Dermis blood vessel endothelial cell (primary cell): ENCODE measurements around the gene SYT12. TPM values are rescaled to one million over a fixed set of nuclear protein-coding genes. Genes with fewer than 3 reads are reported as not detected.

ENCODE experiments used
- DNase-seq: peaks from one replicate; pipeline ENCODE4 v3.0.0; 2010
- total RNA-seq: library from RNA; depleted of rRNA; stranded (reverse); fragments of >200 nt; gene quantifications from 2 replicates; pipeline ENCODE4 v1.2.3, GENCODE V29; 2014

SYT12 gene
- total RNA-seq, 1 donor from 2014 or later = 0.17 TPM

DNA sequence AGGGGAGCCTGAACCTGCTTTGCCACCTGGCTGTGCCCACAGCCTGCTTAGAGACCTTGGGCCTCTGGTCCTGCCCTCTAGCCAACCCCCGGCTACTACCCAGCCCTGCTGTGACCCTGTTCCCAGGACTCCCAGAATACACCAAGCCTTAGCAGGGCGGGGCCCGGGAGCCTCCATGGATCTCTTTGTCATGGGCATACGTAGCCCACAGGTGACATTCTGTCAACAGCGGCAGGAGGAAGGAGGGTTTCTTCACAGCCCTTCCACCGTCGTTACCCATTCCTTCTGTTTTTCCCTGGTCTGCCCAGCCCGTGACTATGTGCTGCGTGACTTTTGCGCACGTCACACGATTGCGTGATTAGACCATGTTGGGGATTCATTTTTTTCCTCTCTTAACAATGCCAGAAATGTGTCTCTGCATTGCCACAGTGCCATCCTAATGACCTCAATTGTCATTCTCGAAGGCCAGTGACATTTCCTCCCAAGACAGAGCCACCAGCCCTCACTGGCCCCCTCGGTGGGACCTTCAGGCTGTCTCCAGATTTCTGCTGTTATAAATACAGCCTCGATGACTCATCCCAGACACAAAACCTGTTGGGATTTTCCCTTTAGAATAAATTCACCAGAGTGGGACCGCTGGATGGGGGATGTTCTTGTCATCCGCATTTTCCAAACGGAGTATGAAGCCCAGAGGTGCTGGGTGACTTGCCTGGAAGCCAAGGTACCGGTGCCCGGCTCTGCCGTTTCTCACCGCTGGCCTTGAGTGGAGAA is 9.0 kb downstream of the SYT12 start:
- DNase-seq = no peak

DNA sequence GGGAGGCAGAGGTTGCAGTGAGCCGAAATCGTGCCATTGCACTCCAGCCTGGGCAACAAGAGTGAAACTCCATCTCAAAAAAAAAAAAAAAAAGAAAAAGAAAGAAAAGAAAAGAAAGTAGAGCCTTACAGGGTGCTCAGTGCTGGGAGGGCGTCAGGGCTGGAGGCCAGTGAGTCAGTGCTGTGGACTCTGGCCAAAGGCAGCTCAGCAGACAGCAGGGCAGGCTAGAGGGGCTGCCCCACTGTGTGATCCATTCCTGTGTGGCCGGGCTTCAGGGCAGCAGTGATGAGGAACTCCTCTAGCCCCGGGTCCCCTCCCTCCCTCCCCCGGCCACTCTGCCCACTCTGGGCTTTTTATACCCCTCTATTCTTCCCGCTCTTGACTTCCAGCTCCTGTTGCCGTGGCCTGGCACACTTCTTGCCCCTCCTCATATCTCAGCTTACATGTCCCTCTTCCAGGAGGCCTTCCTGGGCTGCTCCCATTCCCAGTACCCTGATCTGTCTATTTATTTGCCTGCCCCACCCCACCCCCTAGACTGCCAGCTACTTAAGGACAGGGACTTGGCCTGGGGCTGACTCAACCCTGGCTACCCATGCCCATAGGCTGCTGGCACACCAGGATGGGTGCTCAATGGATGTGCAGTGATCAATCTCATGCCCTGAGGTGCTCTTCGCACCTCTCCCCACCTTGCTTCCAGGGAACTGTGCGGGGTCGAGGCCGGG is 10.1 kb downstream of the SYT12 start:
- peak; percentile 47 for DNase-seq

DNA sequence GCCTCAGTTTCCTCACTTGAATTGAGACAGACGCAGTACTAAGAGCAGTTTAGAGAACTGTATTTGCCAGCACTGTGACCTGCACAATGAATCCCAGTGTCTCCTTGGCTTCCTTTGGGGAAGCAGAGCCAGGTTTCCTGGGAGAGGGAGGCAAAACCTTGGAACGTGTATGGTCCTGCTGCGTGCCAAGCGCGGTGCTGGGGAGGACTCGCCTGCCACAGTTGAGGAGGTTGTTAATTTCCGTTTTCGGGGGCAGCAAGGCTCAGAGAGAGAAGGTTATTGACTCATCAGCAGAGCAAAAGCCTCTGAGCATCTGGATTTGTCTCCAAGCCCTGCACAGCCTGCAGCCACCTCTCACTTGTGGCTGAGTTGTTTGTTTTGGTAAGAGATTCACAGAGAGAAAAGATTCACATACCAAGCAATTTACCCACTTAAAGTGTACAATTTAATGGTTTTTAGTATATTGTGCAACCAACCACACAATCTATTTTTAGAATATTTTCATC is 10.8 kb downstream of the SYT12 start:
- no peak for DNase-seq

DNA sequence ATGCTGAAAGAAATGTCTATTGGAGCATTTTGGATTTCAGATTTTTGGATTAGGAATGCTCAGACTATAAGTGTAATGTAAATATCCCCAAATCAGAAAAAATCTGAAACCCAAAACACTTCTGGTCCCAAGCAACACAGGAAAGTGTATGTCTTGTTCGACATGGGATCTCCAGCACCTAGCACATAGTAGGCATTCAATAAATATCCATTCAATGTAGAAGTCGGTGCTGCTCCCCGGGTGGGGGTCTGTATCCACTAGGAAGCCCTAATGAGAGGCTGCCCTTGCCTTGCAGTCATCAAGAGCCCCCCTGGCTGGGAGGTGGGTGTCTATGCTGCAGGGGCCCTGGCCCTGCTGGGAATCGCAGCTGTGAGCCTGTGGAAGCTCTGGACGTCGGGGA is 11.4 kb downstream of the SYT12 start:
- DNase-seq = no peak

DNA sequence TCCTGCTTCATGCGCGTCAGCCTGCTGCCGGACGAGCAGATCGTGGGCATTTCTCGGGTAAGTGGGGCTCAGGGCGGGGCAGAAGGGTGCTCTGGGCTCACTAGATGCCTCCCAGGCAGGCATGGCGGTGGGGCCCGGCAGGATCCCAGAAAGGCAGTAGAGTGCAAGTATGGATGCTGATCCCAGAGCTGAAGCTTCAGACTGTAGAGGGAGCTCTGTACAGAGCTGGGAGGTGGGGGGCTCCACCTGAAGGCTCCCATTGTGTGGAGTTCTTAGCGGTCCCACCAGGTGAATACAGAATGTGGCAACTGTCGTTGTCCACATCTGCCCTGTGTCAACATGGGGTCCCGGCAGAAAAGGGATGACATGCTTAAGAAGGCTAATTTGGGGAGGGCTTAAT is 17.2 kb downstream of the SYT12 start:
- DNase-seq = no peak

DNA sequence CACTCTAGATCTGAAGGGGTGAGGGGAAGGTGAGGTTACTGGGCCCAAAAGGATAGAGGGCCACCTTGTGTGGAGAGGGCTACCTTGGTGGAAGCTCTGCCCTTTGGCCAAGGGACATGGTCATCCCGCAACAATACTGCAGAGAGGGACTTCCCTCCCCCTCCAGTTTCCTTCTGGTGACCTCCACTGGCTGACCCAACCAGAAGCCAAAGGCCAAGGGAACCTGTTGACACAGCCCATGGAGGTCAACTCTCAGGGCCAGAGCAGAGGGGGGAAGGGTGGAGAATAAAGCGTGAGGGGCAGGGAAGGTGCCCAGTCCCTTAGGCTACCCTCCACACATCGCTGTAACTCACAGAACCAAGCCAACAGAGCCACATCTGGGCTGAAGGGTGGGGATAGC is 18.7 kb downstream of the SYT12 start:
- DNase-seq = no peak

DNA sequence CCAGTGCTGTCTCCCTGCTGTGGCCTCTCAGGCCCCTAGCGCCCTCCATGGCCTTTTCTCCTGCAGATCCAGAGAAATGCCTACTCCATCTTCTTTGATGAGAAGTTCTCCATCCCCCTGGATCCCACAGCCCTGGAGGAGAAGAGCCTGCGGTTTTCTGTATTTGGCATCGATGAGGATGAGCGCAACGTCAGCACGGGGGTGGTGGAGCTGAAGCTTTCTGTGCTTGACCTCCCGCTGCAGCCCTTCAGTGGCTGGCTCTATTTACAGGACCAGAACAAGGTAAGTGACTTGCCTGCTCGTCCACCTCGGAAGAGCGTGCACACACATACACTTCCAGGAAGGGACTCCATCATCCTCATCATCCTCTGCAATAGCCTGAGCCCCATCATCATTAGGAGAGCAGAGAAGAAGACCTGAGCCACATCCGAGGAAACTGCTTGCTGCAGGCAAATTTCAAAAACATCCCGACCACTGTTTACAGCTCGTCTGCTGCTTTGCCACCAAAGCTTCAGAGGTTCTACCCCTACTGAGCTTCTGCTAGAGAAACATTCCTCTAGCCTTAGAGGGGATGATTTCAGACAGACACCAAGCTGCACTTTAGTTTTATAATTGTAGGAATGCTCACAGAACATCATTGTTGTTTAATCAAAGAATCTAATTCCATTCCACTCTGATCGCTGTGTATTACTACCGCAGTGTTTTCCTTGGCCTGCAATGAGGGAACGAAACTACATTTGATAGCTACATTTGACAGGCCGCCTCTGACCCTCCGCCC is 20.8 kb downstream of the SYT12 start:
- DNase-seq = no peak

DNA sequence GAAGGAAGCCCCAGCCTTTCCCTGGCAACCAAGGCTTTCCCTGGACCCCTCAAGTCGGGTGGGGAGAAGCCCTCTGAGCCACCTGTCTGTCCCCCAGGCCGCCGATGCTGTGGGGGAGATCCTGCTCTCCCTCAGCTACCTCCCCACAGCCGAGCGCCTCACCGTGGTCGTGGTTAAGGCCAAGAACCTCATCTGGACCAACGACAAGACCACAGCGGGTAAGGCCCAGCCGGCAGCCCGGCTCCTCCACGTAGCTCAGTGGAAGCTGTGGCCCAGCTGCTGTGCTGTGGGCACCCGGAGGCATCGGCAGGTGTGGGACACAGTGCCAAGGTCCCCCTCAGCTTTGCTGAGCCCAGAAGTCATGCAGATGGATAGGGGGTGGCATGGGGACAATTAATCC is 21.6 kb downstream of the SYT12 start:
- no peak for DNase-seq

DNA sequence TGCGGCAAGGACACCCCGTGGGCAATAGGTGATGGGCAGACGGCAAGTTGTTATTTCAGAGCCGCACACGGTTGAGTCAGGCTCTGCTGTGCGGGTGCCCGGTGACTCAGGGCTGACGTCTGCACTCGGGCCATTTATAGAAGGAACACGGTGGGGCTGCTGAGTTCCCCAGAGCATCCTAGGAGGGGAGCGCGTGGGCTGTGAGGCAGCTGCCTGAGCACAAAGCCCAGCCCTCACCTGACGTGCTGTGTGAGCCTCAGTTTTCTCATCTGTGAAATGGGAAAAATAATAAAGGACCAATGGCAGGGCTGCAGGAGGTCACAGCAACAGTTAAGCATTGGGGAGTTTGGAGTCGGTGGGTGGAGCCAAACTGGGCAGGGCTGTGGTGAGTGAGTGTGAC is 22.4 kb downstream of the SYT12 start:
- DNase-seq = peak; percentile 57

DNA sequence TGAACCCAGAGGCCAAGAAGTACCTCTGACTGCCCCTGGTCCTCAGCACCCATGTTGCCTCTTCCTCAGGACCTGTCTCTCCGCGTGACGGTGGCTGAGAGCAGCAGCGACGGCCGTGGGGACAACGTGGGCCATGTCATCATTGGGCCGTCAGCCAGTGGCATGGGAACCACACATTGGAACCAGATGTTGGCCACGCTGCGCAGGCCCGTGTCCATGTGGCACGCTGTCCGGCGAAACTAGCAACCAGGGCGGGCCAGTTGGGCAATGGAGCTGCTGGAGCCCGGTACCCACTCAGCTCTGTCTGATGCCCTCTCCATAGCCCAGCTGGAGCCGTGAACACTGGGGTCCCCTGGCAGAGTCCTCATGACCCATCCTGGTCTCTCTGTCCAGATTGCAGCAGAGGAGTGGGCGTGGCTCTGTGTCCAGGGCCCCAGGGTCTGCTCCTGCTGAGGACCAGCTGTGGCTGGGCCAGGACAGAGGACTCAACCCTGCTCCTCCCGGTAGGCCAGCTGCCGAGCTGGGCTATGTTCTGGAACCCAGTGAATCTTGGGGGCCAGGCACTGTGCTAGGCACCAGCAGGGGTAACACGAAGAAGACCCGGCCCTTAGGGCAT is 25.7 kb downstream of the SYT12 start:
- no peak for DNase-seq

DNA sequence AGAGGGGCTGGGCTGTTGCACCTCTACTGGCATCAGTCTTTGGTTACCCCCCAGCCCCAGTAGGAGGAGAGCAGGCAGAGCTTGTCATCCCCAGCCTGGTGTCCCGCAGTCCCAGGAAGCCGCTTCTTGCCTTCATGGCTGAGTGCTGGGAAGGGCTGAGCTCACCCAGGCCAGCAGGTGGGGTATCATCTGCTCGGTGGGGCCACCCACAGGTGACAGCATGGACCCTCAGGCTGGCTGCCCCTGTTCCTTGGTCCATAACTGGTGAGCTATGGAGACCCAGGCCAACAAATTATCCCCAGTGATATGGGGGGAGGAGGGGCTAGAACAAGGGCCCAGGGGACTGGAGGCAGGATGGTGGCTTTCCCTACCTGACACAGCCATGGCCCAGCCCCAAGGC is 27.2 kb downstream of the SYT12 start:
- DNase-seq = no peak

DNA sequence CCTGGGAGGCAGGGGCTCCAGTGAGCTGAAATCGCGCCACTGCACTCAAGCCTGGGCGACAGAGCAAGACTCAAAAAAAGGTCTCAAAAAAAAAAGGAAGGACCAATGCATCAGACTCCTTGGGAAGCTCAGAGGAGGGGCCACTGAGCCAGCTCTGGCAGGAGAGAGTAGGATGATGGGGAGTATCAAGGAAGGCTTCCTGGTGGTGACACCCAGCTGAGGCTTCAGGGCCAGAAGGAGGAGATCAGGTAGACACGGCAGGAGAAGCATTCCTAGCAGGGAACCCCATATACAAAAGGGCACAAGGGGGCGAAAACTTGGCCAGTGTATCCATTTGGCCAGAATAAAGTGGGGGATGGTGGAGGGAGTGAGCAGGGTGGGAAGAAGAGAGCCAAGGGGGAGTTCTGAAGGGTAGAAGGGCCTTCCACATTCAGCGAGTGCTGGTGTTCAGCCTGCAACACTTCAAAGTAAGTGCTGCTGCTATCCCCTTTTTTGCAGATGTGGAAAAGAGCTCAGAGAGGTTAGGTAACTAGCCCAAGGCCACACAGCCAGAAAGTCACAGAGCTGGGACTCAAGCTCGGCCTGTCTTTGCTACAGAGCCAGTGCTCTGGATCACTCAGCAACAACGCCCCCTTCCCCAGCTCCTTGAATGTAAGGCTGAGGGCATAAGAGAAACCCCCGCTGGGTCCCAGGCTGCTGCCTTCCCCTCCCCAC is 28.4 kb downstream of the SYT12 start:
- DNase-seq = no peak

DNA sequence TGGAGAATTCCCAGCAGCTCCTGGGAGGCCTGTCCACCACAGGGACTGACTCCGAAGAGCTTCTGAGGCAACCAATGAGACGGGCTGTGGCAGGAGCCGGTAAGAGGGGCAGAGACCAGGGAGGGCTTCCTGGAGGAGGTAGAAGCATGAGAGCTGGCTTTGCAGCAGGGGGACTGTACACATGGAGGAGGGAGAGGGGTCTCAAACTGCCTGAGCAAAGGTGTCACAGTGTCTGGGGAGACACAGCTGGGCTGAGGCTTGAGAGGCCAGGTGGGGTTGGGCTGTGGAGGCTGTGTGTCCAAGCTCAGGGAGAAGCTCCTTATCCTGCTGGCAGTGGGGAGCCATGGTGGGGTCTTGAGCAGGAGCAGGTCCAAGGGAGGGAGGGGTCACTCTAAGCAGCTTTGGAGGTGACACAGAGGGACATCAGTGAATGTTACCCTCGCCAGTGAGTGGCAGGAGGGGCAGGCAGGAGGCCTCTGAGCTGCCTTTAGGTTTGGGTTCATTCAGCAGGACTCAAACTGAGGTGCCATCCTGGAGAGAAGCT is 29.1 kb downstream of the SYT12 start:
- DNase-seq = no peak

DNA sequence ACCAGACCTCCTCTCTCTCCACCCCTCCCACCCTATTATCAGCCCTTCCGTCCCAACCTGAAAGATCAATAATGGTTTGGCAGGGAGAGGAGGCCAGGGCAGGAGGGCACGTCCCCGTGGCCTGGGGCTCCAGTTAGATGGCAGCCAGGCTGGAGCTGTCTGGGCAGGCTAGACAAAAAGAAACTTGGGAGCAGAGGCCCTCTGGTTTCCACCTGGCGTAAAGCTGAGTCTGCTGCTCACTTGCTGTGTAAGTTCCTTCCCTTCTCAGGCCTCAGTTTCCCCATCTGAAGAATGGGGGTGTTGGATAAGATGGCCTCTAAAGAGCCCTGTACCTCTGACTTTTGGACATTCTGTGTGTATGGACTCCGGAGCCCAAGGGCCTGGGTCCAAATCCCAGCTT is 30.0 kb downstream of the SYT12 start:
- DNase-seq = no peak

DNA sequence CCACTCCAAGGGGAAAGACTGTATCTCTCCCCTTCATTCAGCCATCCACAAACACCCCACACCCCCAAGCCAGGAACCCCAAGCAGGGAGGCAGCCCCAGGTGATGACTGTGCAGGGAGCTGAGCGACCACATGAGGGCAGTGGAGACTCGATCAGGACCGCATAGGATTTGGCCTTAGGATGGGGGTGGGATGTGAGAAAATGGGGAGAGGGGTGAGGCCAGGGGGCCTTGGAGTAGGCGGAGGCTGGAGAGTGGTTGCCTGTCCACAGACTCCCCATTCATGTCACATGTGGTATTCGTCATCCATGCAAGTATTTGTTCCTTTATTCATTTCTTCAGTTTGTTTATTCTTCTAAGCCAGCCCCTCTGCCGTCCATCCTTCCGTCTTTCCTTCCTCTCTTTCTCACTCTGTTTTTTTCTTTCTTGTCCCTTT is 31.0 kb downstream of the SYT12 start:
- peak; percentile 71 for DNase-seq

DNA sequence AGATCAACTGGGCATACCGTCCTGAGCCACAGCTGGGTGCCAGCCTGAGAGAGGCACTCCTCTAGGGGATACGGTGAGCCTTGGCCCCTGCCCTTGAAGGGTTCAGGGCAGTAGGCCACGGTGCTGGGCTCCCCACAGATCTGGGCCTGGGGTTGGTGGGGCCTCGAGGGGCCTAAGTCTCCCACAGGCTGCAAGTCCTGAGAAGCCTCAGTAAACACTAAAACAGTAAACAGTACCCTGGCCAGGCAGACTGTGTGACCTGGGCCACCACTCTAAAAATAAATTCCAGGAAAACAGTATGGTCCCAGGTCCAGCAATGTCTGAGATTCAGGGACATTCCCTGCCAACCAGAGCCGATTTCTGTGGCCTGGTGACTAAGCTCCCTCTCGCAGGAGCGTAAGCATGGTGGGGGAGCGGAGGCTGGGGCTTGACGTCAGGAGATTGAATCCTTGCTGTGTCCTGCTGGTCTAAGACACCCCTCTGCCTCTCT is 31.5 kb downstream of the SYT12 start:
- peak; percentile 20 for DNase-seq

DNA sequence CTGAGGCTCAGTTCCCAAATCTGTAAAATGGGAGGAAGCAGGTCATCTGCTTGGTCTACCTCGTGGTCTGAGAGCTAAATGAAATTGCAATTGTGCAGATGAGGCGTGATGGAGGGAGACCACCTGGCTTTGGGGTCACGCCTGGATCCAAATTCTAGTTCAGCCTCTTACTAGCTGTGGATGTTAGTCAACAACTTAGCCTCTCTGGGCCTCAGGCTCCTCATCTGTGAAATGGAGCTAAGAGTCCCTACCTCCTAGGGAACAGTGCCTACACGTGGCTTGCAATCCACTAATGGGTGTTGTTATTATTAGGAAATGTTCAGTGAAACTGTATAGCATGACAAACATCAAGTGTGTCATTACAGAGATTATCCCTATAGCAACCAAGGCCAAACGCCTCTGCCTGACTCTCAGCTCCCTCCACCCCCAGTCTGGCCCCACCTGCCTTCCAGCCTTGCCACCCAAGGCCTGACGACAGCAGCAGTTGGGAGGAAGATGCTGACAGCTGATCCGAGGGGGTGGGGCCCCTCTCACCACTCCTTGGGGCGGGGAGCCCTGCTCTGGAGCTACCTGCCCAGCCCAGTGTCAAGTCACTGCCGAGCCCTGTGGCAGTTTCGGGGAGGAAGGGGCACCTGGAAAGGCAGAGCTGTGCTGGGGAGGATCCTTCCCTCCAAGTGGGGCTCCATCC is 32.0 kb downstream of the SYT12 start:
- peak; percentile 53 for DNase-seq

DNA sequence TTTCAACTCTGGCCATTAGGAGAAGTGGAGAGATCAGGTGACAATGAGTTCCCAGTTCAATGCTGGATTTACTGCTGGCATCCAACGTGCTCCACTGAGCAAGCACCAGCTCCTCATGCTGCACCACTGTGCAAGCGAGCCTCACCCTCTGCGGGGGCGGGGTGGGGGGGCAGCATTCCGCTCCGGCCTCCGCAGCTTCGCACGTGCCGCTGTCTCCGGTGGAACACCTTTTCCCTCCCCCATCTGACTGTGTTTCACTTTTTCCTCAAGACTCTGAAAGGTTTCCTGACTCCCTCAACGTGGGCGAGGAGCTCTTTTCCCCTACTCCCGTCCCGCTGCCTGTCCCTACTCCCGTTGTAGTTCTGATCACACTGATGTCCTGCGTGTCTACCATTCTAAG is 32.9 kb downstream of the SYT12 start:
- DNase-seq = peak; percentile 21

DNA sequence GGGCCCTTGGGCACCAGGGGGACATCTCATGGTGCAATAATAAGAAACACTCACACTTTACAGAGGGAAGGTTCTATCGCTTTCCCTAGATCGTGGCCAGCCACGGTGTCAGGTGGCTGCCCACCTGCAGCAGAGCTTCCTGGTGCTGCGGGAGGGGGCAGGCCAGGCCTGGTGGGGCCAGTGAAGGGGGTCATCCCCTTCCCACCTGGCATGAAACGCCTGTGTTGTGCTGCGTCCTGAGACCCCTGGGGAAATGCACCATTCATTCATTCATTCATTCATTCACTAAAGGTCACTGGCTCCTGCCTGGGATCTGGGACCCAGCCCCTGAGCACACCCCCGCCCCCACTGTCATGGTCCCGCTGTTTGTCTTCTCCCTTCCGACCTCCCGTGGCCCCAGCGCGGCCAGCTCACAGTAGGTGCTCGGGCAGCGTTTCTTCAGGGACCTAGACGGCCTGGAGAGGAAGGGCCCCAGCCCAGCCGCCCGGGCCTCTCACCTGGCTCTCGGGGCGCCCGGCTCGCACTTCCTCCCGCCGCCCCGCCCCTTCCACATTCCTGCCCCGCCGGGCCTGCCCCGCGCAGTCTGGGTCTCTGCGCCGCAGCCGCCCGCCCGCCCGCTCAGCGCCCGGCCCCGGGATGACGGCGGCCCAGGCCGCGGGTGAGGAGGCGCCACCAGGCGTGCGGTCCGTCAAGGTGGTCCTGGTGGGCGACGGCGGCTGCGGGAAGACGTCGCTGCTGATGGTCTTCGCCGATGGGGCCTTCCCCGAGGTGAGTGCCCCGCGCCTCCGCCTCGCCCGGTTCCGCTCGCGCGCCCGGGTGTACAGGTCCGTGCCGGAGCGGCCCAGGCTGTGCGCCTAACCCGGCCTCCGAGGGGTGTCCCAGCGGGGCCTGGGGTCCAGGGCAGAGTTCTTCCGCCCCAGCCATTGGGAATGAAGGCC is 33.6 kb downstream of the SYT12 start, which contains the start of gene RHOD:
TSS of gene RHOD (plus strand) at position 581 of the 938 bp plus-strand sequence. CDS start at position 637, 56 bp downstream.
- DNase-seq = peak; percentile 48

DNA sequence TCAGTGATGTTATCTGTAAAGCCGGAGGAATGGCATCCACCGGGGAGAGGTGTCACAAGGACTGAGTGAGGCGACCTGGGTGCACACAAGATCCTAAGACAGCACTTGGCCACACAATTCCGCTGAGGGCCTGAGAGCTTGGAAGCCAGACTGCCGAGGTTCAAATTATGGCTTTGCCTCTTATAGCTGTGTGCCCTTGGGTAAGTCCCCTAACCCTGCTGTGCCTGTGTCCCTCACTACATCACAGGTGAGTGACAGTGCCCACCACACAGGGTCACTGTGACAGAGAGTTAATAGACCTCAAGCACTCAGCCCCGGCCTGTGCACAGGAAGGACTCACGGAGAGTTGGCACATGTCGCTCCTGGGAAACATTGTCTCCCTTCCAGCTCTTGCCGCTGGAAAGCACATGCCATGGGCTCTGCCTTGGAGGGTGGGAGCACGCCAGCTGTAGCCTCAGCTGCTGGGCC is 34.3 kb downstream of the SYT12 start:
- peak; percentile 20 for DNase-seq
